Keratinocyte (primary cell): Measurements from ENCODE around the gene FAM3B.

Experiments used
- EZH2 ChIP-seq: IDR thresholded peaks from one replicate; pipeline ENCODE4 v1.6.1; 2012; ENCODE audit warnings: inconsistent platforms, mild to moderate bottlenecking, low read length, moderate library complexity
- TF ChIP-seq, protein P1 (sequence below), 3 experiments: IDR thresholded peaks in 1 of 3; conservative IDR thresholded peaks in 1 of 3; optimal IDR thresholded peaks in 1 of 3; 2 replicates in 2 of 3; 3 replicates in 1 of 3; pipeline versions ENCODE3 to v1.5.1; 2011; ENCODE audit warnings: low read length in 3 of 3, mild to moderate bottlenecking in 3 of 3, moderate library complexity in 2 of 3, control low read depth in 1 of 3, inconsistent platforms in 1 of 3; ENCODE audit not compliant: insufficient read depth in 2 of 3; ENCODE audit errors: extremely low read depth in 1 of 3

DNA sequence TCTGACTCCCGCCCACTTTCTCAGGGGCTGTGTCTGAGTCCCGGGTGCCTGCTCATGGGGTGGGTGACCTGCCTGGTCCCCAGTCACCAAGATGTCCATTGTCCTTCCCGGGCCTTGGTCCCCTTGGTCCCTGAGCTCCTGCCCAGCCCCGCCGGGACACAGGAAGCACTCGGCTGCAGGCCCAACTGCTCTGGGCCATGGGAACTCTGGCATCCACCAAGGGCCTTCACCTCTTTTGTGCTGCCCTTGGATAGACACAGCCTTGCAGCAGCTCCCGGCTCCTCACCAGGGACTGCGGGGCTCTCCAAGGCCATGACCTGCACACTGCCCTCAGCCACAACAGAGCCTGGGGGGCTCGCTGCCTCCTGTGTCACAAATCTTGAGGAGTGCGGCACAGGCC, 87.4 kb downstream of the FAM3B start:
- TF ChIP-seq, protein P1, sequence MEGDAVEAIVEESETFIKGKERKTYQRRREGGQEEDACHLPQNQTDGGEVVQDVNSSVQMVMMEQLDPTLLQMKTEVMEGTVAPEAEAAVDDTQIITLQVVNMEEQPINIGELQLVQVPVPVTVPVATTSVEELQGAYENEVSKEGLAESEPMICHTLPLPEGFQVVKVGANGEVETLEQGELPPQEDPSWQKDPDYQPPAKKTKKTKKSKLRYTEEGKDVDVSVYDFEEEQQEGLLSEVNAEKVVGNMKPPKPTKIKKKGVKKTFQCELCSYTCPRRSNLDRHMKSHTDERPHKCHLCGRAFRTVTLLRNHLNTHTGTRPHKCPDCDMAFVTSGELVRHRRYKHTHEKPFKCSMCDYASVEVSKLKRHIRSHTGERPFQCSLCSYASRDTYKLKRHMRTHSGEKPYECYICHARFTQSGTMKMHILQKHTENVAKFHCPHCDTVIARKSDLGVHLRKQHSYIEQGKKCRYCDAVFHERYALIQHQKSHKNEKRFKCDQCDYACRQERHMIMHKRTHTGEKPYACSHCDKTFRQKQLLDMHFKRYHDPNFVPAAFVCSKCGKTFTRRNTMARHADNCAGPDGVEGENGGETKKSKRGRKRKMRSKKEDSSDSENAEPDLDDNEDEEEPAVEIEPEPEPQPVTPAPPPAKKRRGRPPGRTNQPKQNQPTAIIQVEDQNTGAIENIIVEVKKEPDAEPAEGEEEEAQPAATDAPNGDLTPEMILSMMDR (optimal IDR thresholded peaks at IDR 0.05 in 1 of 3, IDR thresholded peaks at IDR 0.05 in 1 of 3, conservative IDR thresholded peaks at IDR 0.05 in 1 of 3; ENCODE audit: extremely low read depth in 1 of 3, insufficient read depth in 2 of 3, low read length in 3 of 3) = no peak
- no peak for TF ChIP-seq EZH2
